ENCODE results near the gene RHOF. TPM values are rescaled to one million over a fixed set of nuclear protein-coding genes. Genes with fewer than 3 reads are reported as not detected.

The RHOF gene
- total and polyA plus RNA-seq, 2 of the 8 experiments (the other 6 are each of a cell fraction or from before 2014, with no cell fraction given), result 23.8 to 31.9 TPM

GRCh38 chr12:121775501-121775900, 18.0 kb downstream of the RHOF start:
- Histone ChIP-seq H2AFZ (ENCODE audit: low read length) (no peak overlapping the region), H3K9me3 (ENCODE audit: insufficient read depth in 2 of 2, low read depth in 1 of 2, low read length in 1 of 2) (no peaks in the 10 kb centered on the region), H3K4ac (replicated peaks; ENCODE audit: insufficient read length, low read depth, low read length) (no peak overlapping the region), H2AK5ac (ENCODE audit: low read depth, low read length) (0 out of 2 replicates have a peak overlapping the region, but pooled peaks have one; percentile 85), H3K36me3 (ENCODE audit: control insufficient read depth in 2 of 4, insufficient read depth in 4 of 4, low read length in 3 of 4) (peaks cover 0 to 2% (median 1%) of the 10 kb centered on the region in 4 experiments; a peak in 3 of 8 replicates), H3K9ac (replicated peaks in 1 of 4; ENCODE audit: extremely low read depth in 1 of 4, low read depth in 3 of 4, low read length in 3 of 4) (no peak overlapping the region; a peak in 1 of 7 replicates), H2BK15ac (ENCODE audit: low read length) (no peak overlapping the region), H4K8ac (ENCODE audit: extremely low read depth, insufficient read depth, low read length) (0 out of 2 replicates have a peak overlapping the region, but pooled peaks have one; percentile 10), H3K23ac (ENCODE audit: insufficient read length) (no peak overlapping the region), H3K23me2 (ENCODE audit: low read depth, low read length) (no peaks in the 10 kb centered on the region), H3K27ac (ENCODE audit: low read depth, low read length) (peak overlapping the region; percentile 45; the same call in 1 of the 2 replicates), H3K79me2 (ENCODE audit: control insufficient read depth in 1 of 2, insufficient read depth in 2 of 2, low read length in 2 of 2) (no peaks in the 10 kb centered on the region), H3K4me1 (replicated peaks in 1 of 4; ENCODE audit: control insufficient read depth in 3 of 4, insufficient read depth in 4 of 4, low read length in 3 of 4) (peaks cover 0 to 18% (median 14%) of the 10 kb centered on the region in 4 experiments; a peak in 6 of 7 replicates), H3K27me3 (replicated peaks in 1 of 4; ENCODE audit: control insufficient read depth in 3 of 4, extremely low read depth in 1 of 4, insufficient read depth in 3 of 4, low read length in 3 of 4) (no peaks in the 10 kb centered on the region), H4K20me1 (replicated peaks in 1 of 2; ENCODE audit: control insufficient read depth in 1 of 2, insufficient read depth in 2 of 2, low read length in 2 of 2) (peaks cover 0 to 4% of the 10 kb centered on the region in 2 experiments), H2BK5ac (ENCODE audit: low read depth, low read length) (peak overlapping the region; percentile 76), H3K18ac (ENCODE audit: extremely low read depth, low read length) (peak overlapping the region; percentile 83; the same call in 1 of the 2 replicates), H2BK120ac (replicated peaks; ENCODE audit: low read depth, low read length) (no peak overlapping the region), H3K4me3 (ENCODE audit: extremely low read depth in 1 of 4, insufficient read depth in 2 of 4, low read depth in 3 of 4, low read length in 4 of 4) (no peak overlapping the region), H3K14ac (ENCODE audit: insufficient read length) (no peak overlapping the region), H4K91ac (replicated peaks; ENCODE audit: insufficient read length, low read length) (peak overlapping the region; percentile 90), H3K79me1 (ENCODE audit: low read depth, low read length) (no peaks in the 10 kb centered on the region), H3K4me2 (ENCODE audit: insufficient read depth in 1 of 2, low read depth in 2 of 2, low read length in 2 of 2) (peak overlapping the region; percentile 7 to 26; a peak in 3 of 4 replicates), H2BK12ac (ENCODE audit: low read depth, low read length) (0 out of 2 replicates have a peak overlapping the region, but pooled peaks have one; percentile 68), H2BK20ac (ENCODE audit: low read length) (0 out of 2 replicates have a peak overlapping the region, but pooled peaks have one; percentile 6), H3K56ac (replicated peaks; ENCODE audit: insufficient read length, low read depth, low read length) (peak overlapping the region; percentile 3), H4K5ac (ENCODE audit: insufficient read length, low read depth, low read length) (peak overlapping the region; percentile 36)
- FAIRE-seq, result no peak
- ChIA-PET CTCF (ENCODE audit: partially characterized antibody) (interaction anchor here (0.6 to 18.5 kb wide), 15 partner anchors 13 to 1227 kb away, joined by 3 to 335 read pairs (median 5); partner anchors contain the start of genes RHOF and TMEM120B), POLR2A (ENCODE audit: partially characterized antibody) (interaction anchor here (0.7 to 34.9 kb wide), 5 partner anchors 24 to 113 kb away, joined by 3 to 958 read pairs (median 4); partner anchors contain the start of genes PSMD9, RHOF, SETD1B and TMEM120B)
- 77% methylated on average over 16 of the region's 16 CpGs; no CpG with 5 or more reads in 1 of the 2 experiments for WGBS, 2 experiments (ENCODE audit: extremely low coverage in 1 of 2, insufficient coverage in 1 of 2, insufficient read length in 1 of 2, insufficient replicate concordance in 2 of 2, low coverage in 1 of 2, low lambda C conversion rate in 2 of 2, missing lambda C conversion rate in 1 of 2)
- no peak for DNase-seq (ENCODE audit: low read depth in 1 of 2, low spot score in 2 of 2)
- no peak for TF ChIP-seq EP300 (IDR thresholded peaks at IDR 0.05; ENCODE audit: borderline replicate concordance in 1 of 2, low read depth in 2 of 2, low read length in 2 of 2)
- TF ChIP-seq POU5F1 (IDR thresholded peaks at IDR 0.05; ENCODE audit: low read depth, low read length), result no peak
- TF ChIP-seq GABPA (IDR thresholded peaks at IDR 0.05; ENCODE audit: borderline replicate concordance, insufficient read depth, low read length), result no peak
- no peak for TF ChIP-seq E2F6 (IDR thresholded peaks at IDR 0.05)
- TF ChIP-seq SP4 (IDR thresholded peaks at IDR 0.05; ENCODE audit: low read length), result no peak
- no peak for TF ChIP-seq MAFK (IDR thresholded peaks at IDR 0.05; ENCODE audit: low read depth, low read length)
- no peak for TF ChIP-seq SAP30 (IDR thresholded peaks at IDR 0.05; ENCODE audit: insufficient read depth, insufficient replicate concordance, low read length)
- no peak for TF ChIP-seq KDM4A (IDR thresholded peaks at IDR 0.05; ENCODE audit: low read depth, low read length, severe bottlenecking)
- TF ChIP-seq FOSL1 (IDR thresholded peaks at IDR 0.05; ENCODE audit: insufficient read depth, low read depth, low read length), result no peak
- no peak for TF ChIP-seq POLR2A (IDR thresholded peaks at IDR 0.05; ENCODE audit: control extremely low read depth in 1 of 2, low read depth in 2 of 2, low read length in 2 of 2)
- TF ChIP-seq ASH2L (IDR thresholded peaks at IDR 0.05; ENCODE audit: low read length), result no peak
- TF ChIP-seq TEAD4 (IDR thresholded peaks at IDR 0.05; ENCODE audit: low read depth, low read length), result no peak
